ENCODE results near the gene WDTC1. TPM values are rescaled to one million over a fixed set of nuclear protein-coding genes. Genes with fewer than 3 reads are reported as not detected.
"Not testable (repeated sequence)": the region's sequence is repeated elsewhere in the genome, so short reads cannot be mapped to it uniquely, and the experiment has no call there.

WDTC1 gene, protein sequence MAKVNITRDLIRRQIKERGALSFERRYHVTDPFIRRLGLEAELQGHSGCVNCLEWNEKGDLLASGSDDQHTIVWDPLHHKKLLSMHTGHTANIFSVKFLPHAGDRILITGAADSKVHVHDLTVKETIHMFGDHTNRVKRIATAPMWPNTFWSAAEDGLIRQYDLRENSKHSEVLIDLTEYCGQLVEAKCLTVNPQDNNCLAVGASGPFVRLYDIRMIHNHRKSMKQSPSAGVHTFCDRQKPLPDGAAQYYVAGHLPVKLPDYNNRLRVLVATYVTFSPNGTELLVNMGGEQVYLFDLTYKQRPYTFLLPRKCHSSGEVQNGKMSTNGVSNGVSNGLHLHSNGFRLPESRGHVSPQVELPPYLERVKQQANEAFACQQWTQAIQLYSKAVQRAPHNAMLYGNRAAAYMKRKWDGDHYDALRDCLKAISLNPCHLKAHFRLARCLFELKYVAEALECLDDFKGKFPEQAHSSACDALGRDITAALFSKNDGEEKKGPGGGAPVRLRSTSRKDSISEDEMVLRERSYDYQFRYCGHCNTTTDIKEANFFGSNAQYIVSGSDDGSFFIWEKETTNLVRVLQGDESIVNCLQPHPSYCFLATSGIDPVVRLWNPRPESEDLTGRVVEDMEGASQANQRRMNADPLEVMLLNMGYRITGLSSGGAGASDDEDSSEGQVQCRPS
- total RNA-seq (2014; rRNA removed; shearing (Covaris generic)): 9.0 and 10.2 TPM in 2 replicates
- polyA plus RNA-seq (2015; cell fraction: cytosol; rRNA removed): 22.9 and 27.5 TPM in 2 replicates
- 10.8 and 14.3 TPM in 2 replicates for polyA plus RNA-seq (2015; cell fraction: nucleus; rRNA removed)

GRCh38 chr1:27234049-27234882 lies at the start of gene WDTC1:
WDTC1 (plus strand) TSS chr1:27234632; CDS start chr1:27261055, 26,423 bp downstream.
- in situ Hi-C loops (cut with HindIII; ENCODE audit: low pct_unique_long_range_greater_than_20kb, low sequenced_read_pairs): no loop called here
- peak; percentile 94 for DNase-seq (ENCODE audit: low read depth, low spot score)

DNA sequence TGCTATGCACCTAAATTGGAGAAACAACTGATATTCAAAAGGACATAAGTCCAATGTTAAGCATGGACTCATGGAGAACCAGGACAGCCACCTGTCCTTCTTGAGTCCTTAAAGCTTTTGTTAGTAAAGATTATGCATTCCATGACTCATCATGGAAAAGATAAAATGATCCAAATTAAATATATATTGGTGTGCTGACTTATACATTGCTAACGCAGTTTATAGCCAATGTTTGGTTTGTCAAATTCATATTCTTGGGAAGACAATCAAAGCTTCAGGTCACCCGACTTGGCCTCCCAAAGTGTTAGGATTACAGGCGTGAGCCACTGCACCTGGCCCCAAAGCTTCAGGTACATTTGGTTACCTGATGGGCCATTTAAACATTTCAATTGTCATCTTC lies 49.8 kb upstream of the WDTC1 start:
- in situ Hi-C loops (cut with HindIII; ENCODE audit: low pct_unique_long_range_greater_than_20kb, low sequenced_read_pairs): not testable (repeated sequence)

GRCh38 chr1:27192039-27192529 lies 42.3 kb upstream of the WDTC1 start:
- no peak for DNase-seq (ENCODE audit: low read depth, low spot score)
- in situ Hi-C loops (cut with HindIII; ENCODE audit: low pct_unique_long_range_greater_than_20kb, low sequenced_read_pairs): no loop called here

More for the DNA sequence above, 49.8 kb upstream of the WDTC1 start:
- not testable (repeated sequence) for DNase-seq (ENCODE audit: low read depth, low spot score)

DNA sequence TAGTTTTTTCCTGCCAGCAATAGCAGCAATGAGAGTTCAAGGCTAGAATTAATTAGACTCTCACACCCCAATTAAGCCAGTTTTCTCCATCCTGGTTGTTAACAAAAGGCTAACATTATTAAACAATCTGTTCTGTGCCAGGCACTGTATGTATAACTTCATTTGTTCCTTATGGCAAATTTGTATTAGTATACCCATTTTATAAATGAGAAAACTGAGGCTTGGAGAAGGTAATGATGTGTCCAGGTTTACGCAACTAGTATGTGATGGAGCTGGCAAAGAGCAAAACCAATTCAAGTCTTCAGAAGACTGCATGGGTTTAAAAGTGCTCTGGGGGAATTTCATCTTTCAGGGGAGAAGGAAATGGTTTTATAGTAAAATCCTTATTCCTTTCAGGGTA lies 41.2 kb upstream of the WDTC1 start:
- in situ Hi-C loops (cut with HindIII; ENCODE audit: low pct_unique_long_range_greater_than_20kb, low sequenced_read_pairs): no loop called here
- DNase-seq (ENCODE audit: low read depth, low spot score): no peak

- in situ Hi-C loops (cut with HindIII; ENCODE audit: low pct_unique_long_range_greater_than_20kb, low sequenced_read_pairs): no loop called here
- DNase-seq (ENCODE audit: low read depth, low spot score): no peak
Observed at GRCh38 chr1:27201295-27201694, 33.1 kb upstream of the WDTC1 start.

DNA sequence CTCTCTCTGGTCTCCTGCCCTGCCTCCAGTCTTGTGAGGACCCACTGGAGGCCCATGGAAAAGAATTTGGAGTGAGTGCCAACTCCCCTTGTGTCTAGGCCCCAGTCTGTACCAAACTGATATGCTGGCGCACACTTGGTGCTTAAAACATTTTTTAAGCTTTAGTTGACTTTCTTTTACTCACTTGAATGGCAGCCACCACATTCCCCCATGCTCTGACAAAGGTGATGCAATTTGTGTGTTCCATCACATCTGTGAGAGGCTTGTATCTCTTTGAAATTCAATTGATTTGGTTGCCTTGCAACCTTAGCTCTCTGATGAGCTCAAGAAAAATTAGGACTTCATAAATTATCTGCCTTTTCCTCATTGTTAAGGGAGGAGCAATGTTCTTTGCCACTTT lies 30.5 kb upstream of the WDTC1 start:
- in situ Hi-C loops (cut with HindIII; ENCODE audit: low pct_unique_long_range_greater_than_20kb, low sequenced_read_pairs): no loop called here
- no peak for DNase-seq (ENCODE audit: low read depth, low spot score)

DNA sequence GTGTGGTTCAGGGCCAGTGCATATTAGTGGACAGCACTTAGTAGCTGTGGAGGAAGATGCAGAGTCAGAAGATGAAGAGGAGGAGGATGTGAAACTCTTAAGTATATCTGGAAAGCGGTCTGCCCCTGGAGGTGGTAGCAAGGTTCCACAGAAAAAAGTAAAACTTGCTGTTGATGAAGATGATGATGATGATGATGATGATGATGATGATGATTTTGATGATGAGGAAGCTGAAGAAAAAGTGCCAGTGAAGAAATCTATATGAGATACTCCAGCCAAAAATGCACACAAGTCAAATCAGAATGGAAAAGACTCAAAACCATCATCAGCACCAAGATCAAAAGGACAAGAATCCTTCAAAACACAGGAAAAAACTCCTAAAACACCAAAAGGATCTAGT lies 27.2 kb upstream of the WDTC1 start:
- in situ Hi-C loops (cut with HindIII; ENCODE audit: low pct_unique_long_range_greater_than_20kb, low sequenced_read_pairs); DNase-seq (ENCODE audit: low read depth, low spot score): not testable (repeated sequence)

- DNase-seq (ENCODE audit: low read depth, low spot score); in situ Hi-C loops (cut with HindIII; ENCODE audit: low pct_unique_long_range_greater_than_20kb, low sequenced_read_pairs): not testable (repeated sequence)
Observed at GRCh38 chr1:27208143-27208850, 26.1 kb upstream of the WDTC1 start.

- DNase-seq (ENCODE audit: low read depth, low spot score): no peak
- in situ Hi-C loops (cut with HindIII; ENCODE audit: low pct_unique_long_range_greater_than_20kb, low sequenced_read_pairs): no loop called here
Observed at GRCh38 chr1:27216466-27216865, 18.0 kb upstream of the WDTC1 start.

DNA sequence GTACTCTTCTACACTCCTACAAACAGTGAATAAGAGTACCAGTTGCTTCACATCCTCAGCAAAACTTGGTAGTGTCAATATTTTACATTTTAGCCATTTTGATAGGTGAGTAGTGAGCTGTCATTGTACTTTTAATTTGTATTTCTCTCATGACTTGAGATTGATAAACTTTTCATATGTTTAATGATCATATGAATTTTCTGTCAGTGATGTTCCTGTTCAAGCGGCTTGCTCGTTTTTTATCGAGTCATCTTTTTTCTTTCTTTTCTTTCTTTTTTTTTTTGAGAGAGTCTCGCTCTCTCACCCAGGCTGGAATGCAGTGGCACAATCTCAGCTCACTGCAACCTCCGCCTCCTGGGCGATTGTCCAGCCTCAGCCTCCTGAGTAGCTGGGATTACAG lies 17.0 kb upstream of the WDTC1 start:
- in situ Hi-C loops (cut with HindIII; ENCODE audit: low pct_unique_long_range_greater_than_20kb, low sequenced_read_pairs): no loop called here
- no peak for DNase-seq (ENCODE audit: low read depth, low spot score)

- in situ Hi-C loops (cut with HindIII; ENCODE audit: low pct_unique_long_range_greater_than_20kb, low sequenced_read_pairs): no loop called here
- DNase-seq (ENCODE audit: low read depth, low spot score): no peak
Observed at GRCh38 chr1:27218736-27219135, 15.7 kb upstream of the WDTC1 start.

- in situ Hi-C loops (cut with HindIII; ENCODE audit: low pct_unique_long_range_greater_than_20kb, low sequenced_read_pairs): no loop called here
- DNase-seq (ENCODE audit: low read depth, low spot score): no peak
Observed at GRCh38 chr1:27220096-27220495, 14.3 kb upstream of the WDTC1 start.

- DNase-seq (ENCODE audit: low read depth, low spot score); in situ Hi-C loops (cut with HindIII; ENCODE audit: low pct_unique_long_range_greater_than_20kb, low sequenced_read_pairs): not testable (repeated sequence)
Observed at GRCh38 chr1:27220702-27221497, 13.5 kb upstream of the WDTC1 start.

DNA sequence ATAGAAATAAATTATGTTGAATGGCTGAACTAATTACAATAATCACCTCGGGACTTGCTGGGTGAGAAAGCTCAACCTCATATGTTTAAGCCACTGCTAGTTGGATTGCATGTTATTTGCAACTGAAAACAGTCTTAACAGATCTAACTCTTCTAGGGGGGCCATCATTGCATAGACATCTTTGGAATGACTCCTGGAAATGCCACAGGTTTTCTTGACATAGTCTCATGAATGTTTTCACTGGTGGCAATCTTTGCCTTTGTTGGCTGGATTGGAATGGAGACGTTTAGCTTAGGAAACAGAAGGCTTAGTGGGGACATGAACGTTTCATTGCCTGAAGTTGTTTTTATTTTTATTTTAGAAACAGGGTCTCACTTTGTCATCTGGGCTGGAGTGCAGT lies 8.8 kb upstream of the WDTC1 start:
- DNase-seq (ENCODE audit: low read depth, low spot score): no peak
- in situ Hi-C loops (cut with HindIII; ENCODE audit: low pct_unique_long_range_greater_than_20kb, low sequenced_read_pairs): no loop called here

- no peak for DNase-seq (ENCODE audit: low read depth, low spot score)
- in situ Hi-C loops (cut with HindIII; ENCODE audit: low pct_unique_long_range_greater_than_20kb, low sequenced_read_pairs): no loop called here
Observed at GRCh38 chr1:27227765-27228164, 6.7 kb upstream of the WDTC1 start.

- in situ Hi-C loops (cut with HindIII; ENCODE audit: low pct_unique_long_range_greater_than_20kb, low sequenced_read_pairs): no loop called here
- DNase-seq (ENCODE audit: low read depth, low spot score): no peak
Observed at GRCh38 chr1:27233667-27234048, 774 bp upstream of the WDTC1 start.
